GM19452 (cell line): ENCODE results near the gene MAPK12.

Experiments
- ATAC-seq: cut with Tn5 transposase; IDR thresholded peaks from one replicate; pipeline ENCODE4 v1.9.1; 2021; ENCODE audit not compliant: unreplicated experiment

MAPK12 gene

DNA sequence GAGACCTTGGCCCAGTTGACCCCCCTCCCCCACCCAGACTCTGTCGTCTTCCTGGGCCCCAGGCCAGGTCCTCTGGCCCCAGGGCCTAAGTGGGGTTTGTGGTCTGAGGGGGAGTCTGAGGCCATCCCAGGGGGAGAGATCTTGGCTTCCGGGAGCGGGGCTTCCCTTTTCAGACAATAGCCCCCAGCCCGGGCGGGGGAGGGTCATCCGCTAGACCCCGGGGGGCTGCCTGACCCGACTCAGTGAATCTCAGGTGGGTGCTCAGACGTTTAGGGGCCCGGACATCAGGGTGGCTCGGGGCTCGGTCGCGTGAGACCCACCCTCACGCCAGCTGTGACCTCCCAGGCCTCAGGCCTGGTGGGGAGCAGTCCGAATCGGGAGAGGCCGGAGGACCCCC is 8.1 kb upstream of the MAPK12 start:
- no peak for ATAC-seq

DNA sequence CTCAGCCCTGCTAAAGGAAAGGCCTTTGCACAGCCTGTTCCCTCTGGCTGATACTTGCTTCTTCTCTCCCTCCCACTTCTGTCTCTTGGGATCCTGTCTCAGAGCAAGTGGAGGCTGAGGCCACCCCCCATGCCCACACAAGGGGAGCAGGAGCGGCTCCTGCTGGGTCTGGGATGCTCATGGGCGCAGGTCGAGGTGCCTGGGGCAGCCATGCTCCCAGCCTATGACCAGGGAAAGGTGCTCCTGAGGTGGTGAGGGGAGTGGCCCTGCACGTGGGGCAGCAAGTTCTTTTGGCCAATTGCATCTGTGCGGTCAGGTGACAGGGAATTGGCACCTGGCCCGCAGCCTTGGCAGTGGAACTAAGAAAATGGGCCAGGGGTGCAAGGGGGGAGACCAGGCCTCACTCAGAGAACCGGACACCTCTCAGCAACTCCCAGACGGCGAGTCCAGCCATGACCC is 7.2 kb upstream of the MAPK12 start:
- ATAC-seq, result no peak

DNA sequence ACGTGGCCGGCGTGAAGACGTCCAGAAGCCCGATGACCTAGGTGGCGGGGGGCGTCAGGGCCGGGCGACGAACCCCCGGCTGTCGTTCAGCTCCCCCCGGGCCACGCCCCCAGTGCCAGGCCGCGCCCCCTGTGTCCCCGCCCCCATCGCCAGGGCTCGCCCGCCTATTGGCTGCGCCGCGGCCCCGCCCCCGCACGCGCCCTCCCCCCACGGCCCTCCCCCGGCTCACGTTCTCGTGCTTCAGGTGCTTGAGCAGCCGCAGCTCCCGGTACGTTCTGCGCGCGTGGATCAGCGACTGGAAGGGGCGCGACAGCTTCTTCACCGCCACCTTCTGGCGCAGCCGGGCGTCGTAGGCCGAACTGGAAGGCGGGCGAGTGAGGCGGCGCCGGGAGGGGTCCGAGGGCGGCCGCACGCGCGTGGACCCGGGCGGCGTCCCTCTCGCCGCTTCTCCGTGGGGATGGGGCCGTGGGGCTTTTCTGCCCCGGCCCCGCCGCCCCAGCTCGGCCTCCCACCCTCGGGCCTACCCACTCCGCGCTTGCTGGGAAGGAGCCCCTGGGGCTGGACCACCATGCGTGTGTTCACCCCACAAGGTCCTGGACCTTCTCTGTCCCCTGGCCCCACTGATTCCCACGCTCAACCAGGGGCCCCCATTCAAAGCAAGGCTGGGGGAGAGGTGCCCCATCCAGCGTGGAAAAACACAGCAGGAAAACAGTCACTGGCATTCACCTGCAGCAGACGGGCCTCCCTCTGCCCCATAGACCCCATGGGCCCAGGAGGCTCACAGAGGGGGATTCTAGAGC is 6.3 kb upstream of the MAPK12 start:
- ATAC-seq, result no peak

DNA sequence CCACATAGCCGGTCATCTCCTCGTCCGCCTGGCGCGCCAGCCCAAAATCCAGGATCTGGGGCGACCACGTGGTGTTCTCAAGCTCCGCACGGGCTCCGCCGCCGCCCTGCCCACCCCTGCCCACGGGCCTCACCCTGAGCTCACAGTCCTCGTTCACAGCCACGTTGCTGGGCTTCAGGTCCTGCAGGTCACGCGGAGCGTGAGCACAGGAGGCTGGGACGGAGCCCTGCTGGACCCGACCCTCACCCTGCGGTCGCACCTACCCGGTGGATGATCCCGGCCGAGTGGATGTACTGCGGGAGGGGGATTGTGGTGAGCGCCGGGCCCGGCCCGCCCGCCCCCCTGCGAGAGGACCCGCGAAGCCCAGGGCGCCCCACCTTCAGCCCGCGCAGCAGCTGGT is 5.5 kb upstream of the MAPK12 start:
- ATAC-seq, result no peak

DNA sequence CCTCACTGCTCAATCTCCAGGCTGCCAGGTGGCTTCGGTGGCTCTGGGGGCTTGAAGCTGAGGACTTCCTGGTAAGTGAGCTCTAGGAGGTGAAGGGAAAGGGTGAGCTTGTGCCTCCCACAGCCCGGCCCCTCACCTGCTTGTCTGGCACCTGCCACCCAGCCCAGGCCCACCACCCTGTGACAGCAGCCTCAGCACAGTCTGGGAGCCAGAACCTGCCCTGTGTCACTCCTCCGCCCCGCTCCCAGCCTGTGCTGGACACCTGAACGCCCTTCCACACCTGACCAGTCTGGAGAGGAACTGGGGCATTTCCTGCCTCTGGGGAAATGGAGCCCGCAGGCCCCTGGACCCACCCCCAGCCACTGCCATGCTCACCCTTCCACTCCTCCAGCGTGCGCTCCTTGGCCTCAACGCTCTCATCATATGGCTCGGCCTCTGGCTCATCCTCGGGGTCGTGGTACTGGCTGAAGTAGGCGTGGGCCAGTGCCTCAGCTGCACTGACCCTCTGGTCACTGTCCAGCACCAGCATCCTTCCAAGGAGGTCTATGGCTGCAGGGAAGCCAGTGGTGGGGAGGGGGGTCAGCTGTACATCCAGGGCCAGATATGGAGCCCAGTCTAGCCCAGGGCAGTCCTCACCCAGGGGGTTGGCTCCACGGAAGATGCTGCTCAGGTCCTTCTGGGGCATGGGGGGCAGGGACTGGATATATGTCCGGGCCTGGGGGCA is 3.6 kb upstream of the MAPK12 start:
- ATAC-seq, result no peak

DNA sequence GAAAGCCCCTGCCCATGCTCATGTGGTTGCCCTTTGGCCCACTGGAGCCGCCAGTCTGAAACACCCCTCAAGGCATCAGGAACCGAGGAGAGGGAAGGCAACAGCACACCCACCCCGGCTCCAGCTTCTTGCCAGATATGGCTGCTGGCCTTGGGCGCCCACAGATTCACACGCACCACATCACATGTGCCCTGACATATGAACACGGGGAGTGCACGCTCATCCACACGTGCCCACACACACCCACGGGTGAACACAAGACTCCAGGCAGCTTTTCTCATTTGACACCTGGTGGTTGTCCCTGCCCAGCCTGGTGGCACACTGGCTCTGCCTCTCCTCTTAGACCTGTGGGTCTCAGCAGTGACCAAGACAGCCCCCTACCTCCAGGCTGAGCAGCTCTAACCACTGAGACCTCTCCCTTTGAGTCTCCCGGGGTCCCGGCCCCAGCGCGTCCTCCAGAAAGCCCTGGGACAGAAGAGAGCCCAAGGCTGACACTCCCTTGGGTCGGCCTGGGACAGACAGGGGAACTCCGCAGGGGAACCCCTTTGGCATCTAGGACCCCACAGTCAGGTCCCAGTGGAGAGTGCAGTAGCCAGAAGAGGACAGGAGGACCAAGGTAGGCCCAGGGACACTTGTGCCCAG is 2.7 kb upstream of the MAPK12 start:
- ATAC-seq, result no peak

DNA sequence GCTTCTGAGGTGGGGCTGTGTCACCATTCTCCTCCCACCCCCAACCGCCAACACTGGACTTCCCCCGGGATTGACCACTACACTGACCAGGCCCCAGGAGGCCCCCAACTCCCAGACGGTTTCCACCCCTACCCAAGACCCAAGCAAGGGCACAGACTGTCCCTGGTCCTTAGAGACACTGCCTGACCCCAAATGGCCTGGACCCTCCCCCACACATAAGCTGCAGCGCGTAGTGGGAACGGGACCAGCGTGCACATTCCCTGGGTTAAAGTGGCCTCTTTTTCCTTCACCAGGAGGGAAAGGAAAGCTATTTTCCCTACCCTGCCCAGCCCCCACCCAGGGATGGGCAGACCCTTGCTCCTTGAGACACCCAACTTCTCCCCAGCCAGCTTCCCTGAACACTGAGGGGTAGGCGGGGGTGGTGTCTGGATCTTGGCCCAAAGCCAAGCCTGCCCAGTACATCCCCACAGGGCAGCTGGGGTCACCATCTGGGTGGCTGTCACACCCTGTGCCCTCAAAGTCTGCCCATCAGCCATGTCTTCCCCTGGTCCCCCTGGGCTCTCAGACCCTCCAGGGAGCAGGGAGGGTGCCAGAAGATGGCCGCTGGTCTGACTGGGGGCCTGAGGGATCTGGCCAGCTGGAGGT is 1.6 kb upstream of the MAPK12 start:
- ATAC-seq, result no peak

DNA sequence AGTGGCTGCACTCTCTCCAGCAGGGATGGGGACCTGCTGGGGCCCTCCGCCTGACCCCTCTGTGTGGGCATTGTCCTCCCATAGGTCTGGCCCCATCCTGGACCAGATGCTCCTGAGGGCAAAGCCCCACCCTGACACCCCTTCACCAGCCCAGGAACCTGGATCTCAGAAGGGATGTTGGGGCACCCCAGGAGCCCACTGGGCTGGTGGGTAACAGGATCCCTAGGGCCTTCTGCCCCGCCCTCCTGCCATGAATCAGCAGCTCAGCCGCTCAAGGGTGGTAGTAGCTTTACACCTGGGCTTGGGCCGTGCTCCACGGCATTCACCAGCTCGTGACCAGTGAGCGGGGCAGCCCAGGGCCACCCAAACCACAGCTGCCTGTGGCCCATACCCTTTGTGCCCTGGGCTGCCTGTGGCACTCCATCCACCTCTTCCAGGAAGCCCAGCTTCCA is 1.0 kb upstream of the MAPK12 start:
- no peak for ATAC-seq

DNA sequence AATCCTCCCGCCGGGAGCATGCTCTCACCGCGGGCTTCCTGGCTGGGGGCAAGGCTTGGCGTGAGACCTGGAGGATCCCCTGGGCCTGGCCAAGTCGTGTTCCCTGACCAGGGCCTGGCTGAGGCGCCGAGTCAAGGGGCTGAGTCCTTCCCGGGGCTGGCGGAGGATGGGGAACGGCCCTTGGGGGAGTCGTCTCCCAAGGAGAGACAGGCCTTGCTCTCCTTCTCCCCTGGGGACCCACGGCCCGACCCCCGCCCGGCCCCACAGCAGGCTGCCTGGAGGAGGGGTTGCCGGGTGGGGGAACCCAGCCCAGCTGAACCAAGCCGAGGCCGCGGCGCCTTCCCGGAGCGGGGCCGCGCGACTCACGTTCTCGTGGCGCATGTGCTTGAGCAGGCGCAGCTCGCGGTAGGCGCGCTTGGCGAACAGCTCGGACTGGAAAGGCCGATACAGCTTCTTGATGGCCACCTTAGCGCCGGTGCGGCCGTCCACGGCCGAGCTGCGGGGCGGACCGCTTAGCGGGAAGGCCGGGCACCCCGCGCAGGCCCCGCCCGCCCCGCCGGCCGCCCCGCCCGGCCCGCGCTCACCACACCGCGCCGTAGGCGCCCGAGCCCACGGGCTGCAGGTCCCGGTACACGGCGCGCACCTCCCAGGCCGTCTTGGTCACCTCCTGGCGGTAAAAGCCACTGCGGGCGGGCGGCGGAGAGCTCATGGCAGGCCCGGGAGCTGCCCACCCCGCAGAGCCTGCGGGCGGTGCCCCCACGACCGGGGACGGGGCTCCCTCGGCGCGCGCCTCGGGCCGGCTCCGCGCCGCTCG is 475 bp downstream of the MAPK12 start:
- ATAC-seq, result peak; percentile 23

DNA sequence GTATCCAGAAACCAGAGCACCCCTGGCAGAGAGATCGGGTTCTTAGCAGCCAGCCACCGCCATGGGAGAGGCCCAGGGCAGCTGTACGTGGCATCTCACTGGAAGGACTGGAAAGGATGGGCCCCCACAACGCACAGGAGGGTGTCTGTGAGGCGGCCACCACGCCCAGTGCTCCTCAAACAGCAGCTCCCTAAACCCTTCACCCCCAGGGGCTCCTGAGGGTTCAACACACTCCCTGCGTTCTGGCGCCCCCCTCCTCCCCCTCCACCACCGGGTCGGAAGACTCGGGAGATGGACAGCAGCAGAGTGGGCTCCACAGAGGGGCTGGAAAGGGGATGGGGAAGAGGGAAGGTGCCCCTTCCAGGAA is 1.1 kb downstream of the MAPK12 start:
- ATAC-seq, result no peak

DNA sequence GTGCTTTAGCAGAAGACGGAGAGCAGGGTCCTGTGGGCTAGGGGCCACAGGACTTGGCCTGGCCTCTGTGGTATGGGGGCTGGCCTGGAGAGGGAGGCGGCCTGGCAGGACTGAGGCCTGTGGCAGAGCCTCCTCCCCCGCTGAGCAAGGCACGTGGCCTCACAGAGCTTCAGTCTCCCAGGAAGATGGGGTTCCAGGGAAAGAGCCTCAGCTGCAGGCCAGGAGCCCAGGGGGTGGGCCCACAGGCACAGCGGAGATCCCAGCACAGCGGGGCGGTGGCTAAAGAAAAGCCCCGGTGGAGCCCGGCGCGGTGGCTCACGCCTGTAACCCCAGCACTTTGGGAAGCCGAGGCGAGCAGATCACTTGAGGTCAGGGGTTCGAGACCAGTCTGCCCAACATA is 2.2 kb downstream of the MAPK12 start:
- no peak for ATAC-seq

DNA sequence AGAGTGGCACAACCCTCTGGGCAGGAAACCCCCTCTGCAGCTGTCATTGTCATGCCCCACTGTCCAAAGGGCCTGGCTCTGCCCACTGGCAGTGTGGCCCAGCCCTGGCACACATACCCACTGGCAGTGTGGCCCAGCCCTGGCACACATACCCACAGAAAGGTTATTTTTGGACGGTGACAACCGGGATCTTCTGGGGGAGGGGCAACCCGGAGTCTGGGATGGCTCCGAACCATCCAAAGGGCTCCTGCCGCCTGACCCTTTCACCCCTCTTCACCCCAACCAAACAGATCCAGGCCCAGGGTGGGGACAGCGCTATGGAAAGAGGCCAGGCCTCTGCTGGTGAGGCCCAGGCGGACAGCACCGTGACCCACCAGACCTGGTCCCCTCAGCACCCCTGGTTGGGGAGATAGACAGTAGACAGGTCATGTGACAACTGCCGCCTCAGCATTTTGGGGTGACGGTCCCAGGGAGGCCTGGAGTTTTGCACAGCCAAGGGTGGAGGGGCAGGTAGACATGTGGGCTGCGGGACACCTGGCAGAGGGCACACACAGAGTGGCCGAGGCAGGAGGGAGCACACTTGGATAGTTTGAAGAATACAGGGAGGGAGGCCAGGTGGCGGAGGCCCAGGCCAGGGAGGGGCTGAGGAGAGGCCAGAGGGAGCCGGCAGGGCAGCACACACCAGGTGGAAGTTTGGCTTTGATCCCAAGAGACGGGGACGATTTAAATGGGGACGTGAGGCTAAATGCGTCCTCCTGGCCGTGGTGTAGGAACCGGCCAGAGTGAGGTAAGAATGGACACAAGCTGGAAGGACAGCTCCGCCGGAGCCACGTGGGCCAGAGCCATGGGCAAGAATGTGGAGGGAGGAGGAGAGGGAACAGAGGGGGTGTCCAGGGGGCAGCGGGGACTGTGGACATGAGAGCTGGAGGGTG is 2.9 kb downstream of the MAPK12 start:
- no peak for ATAC-seq

DNA sequence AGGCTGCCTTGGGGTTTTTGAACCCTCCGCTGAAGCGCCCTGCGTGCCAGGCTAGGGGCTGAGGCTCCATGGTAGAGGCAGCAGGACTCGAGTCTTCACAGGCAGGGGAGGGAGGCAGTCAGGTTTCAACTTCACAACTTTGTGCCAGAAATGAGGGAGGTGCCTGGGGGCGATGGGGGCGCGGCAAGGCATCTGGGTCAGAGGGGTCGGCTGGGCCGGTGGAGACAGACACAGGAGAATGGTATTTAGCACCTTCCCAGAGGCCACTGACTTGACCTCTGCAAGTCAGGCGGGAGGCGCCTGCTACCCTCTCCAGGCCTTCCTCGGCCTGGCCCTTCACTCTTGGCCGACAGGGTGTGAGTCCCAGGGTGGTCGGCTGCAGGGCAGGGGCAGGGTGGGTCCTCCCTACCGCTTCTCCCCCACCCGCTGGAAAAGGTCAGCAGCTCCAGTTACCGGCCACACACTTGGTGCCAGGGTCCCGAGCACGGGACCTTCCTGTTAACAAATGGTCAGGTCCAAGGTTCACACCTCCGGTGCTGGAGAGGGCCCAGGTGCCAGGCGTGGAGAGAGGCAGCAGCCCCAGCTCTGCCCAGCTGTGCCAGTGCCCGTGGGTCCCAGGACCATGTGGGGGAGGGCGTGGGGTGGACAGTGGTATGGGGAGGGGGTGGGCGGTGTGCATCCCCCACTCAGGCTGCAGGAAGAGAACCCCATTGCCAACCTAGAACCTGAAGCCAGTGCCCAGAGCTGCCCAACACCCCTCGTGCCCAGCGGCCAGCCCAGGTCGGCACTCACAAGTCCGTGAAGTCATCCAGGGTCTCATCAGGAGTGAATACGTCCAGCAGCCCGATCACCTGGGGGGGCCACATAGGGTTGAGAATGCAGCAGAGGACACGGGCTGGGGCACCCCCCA is 3.8 kb downstream of the MAPK12 start:
- ATAC-seq, result no peak

DNA sequence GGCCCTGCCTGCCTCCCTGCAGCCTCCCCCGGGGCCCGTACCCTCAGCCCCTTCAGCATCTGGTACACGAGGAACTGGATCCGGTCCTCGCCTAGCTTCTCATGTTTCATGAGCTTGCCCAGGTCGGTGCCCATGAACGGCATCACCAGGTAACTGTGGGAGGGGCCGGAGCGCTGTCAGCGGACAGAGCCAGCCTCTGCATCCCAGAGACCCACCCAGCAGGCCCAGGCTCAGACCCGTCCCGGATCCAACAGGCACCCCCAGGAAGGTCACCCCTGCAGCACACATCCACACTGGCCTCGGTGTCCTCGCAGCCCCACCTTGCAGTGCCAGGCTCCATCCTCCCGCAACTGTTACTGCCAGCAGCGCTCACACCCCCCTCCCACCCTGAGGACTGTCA is 4.4 kb downstream of the MAPK12 start:
- no peak for ATAC-seq

DNA sequence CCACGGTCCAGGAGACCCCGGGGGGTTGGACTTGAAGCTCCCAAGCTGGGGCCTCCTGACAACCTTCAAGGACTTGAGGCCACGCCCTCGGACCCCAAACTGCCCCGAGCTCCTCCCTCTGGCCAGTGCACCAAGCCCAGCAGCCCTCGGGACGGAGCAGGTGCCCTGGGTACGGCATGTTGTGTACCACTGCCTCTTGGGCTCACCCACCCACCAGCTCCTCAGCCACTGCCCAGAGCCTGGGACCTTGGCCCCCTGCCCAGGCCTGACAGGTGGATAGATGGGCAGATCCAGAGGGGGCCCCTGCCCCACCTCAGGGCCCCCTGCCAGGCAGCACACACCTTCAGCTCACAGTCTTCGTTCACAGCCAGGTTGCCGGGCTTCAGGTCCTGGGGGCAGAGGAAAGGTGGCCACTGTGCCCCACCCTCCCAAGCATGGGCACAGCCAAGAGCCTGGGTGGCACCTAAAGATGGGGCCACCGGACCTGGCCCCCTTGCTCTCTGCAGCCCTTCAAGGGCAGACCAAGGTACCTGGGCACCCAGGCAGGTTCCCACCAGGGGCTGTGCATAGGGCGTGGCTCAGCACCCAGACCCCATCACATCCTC is 5.1 kb downstream of the MAPK12 start:
- no peak for ATAC-seq

DNA sequence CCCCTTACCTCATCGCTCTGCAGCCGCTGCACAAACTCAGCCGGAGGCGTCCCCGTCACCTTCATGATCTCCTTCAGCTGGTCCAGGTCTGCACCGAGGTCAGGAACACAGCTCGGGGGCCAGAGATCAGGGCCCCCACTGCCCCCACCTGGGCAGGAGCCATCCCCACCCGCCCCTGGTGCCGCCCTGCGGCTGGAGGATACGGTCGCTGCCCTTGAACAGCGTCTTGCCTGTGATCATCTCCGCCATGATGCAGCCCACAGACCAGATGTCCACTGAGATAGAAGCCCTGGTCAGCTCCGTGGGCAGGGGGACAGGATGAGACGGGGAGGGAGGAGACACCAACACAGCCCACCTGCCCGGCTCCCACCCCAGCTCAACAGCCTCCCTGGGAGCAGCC is 5.9 kb downstream of the MAPK12 start:
- ATAC-seq, result no peak

DNA sequence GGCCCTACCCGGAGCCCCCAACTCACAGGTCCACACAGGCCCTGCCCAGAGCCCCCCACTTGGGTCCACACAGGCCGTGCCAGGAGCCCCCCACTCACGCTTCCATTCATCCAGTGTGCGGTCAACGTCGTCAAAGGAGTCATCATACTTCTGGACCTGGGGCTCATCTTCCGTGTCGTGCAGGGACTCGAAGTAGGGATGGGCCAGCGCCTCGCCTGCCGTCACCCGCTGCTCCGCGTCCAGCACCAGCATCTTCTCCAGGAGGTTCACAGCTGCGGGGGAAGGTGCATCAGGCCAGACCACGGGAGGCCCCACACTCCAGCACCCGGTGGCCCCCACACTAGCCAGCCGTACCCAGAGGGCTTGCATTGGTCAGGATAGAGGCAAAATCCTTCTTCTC is 6.4 kb downstream of the MAPK12 start:
- no peak for ATAC-seq

DNA sequence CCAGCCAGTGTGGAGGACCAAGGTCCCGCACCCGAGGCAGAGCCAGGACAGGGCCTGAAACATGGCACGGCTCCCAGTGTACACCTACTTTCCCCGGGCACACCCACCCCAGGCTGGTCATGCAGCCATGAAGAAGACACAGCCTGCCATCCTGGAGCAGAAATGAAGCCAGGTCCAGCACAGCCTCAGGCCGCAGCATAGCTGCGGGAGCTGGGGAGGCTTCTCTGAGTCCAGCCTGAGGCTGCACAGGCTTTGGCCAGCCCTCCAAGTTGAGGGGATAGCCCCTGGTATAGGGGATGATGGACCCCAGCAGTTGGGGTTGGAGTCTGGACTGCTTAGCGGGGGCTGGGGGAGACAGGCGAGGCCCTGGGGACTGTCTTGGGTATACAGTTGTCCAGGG is 7.5 kb downstream of the MAPK12 start:
- no peak for ATAC-seq
